Fibroblast of lung (primary cell): ENCODE results near the gene GPR173. TPM values are rescaled to one million over a fixed set of nuclear protein-coding genes. Genes with fewer than 3 reads are reported as not detected.

Experiments used
- DNase-seq, 2 donors: peaks; one replicate each; pipeline versions ENCODE4 v3.0.0 to v3.0.0-alpha.2; 2010; ENCODE audit warnings: low read depth in 2 of 2
- H2AFZ ChIP-seq: 2 replicates; pipeline ENCODE4 v1.5.1; 2012; ENCODE audit warnings: low read length, control low read depth, inconsistent platforms
- H3K27ac ChIP-seq: 2 replicates; pipeline ENCODE4 v1.5.1; 2011; ENCODE audit warnings: low read length, control low read depth; ENCODE audit not compliant: insufficient read depth
- H3K27me3 ChIP-seq: 2 replicates; pipeline ENCODE4 v1.5.1; 2011; ENCODE audit warnings: mild to moderate bottlenecking, low read length; ENCODE audit not compliant: control insufficient read depth, insufficient read depth
- H3K36me3 ChIP-seq: 2 replicates; pipeline ENCODE4 v1.5.1; 2011; ENCODE audit warnings: low read length; ENCODE audit not compliant: control insufficient read depth, insufficient read depth
- H3K4me1 ChIP-seq: 2 replicates; pipeline ENCODE4 v1.5.1; 2011; ENCODE audit warnings: low read length; ENCODE audit not compliant: control insufficient read depth, insufficient read depth; ENCODE audit errors: extremely low read depth
- H3K4me2 ChIP-seq: 2 replicates; pipeline ENCODE4 v1.5.1; 2011; ENCODE audit warnings: low read length, control low read depth; ENCODE audit not compliant: insufficient read depth; ENCODE audit errors: extremely low read depth
- H3K4me3 ChIP-seq, 4 experiments: fragments of 200-600 bp in 1 of 4; sonication (generic) in 1 of 4; replicated peaks in 1 of 4; 2 replicates each; pipeline ENCODE4 v1.5.1; 2011 to 2016; ENCODE audit warnings: low read length in 4 of 4, low read depth in 3 of 4, mild to moderate bottlenecking in 3 of 4, control low read depth in 2 of 4, inconsistent platforms in 1 of 4, mixed read lengths in 1 of 4; ENCODE audit not compliant: insufficient read depth in 1 of 4; ENCODE audit errors: control extremely low read depth in 1 of 4
- H3K79me2 ChIP-seq: 2 replicates; pipeline ENCODE4 v1.5.1; 2012; ENCODE audit warnings: mild to moderate bottlenecking, low read length, inconsistent platforms; ENCODE audit not compliant: control insufficient read depth, insufficient read depth
- H3K9ac ChIP-seq: 2 replicates; pipeline ENCODE4 v1.5.1; 2011; ENCODE audit warnings: mild to moderate bottlenecking, low read length, control low read depth; ENCODE audit not compliant: insufficient read depth
- H3K9me3 ChIP-seq: 2 replicates; pipeline ENCODE4 v1.5.1; 2012; ENCODE audit warnings: low read depth, low read length; ENCODE audit not compliant: control insufficient read depth, insufficient read depth
- H4K20me1 ChIP-seq: 2 replicates; pipeline ENCODE4 v1.5.1; 2011; ENCODE audit warnings: low read length; ENCODE audit not compliant: control insufficient read depth, insufficient read depth; ENCODE audit errors: extremely low read depth
- EZH2 ChIP-seq: IDR thresholded peaks from 2 replicates; pipeline ENCODE4 v1.5.1; 2012; ENCODE audit warnings: low read length, control low read depth, mild to moderate bottlenecking; ENCODE audit errors: missing control alignments
- polyA plus RNA-seq, 2 donors: library from polyadenylated mRNA; depleted of rRNA in 1 of 2; stranded (reverse) in 1 of 2; unstranded in 1 of 2; fragments of >200 nt; gene quantifications; 2 replicates each; pipeline ENCODE4 v1.2.1, GENCODE V29; 2011 to 2012; ENCODE audit warnings: missing spikeins in 1 of 2
- total RNA-seq: library from RNA; depleted of rRNA; stranded (reverse); fragments of >200 nt; gene quantifications from 2 replicates; pipeline ENCODE4 v1.2.1, GENCODE V29; 2014
- TF ChIP-seq, protein P1 (sequence below), 2 donors: IDR thresholded peaks in 1 of 2; conservative IDR thresholded peaks in 1 of 2; 1 replicate in 1 of 2; 2 replicates in 1 of 2; pipeline ENCODE4 v1.5.1; 2011 to 2012; ENCODE audit warnings: low read length in 2 of 2, control low read depth in 1 of 2, inconsistent platforms in 1 of 2, low read depth in 1 of 2, mild to moderate bottlenecking in 1 of 2

The GPR173 gene
- total and polyA plus RNA-seq, 2 donors (not counting 1 experiment from before 2014, with no cell fraction given) = 3.9 to 5.6 TPM

DNA sequence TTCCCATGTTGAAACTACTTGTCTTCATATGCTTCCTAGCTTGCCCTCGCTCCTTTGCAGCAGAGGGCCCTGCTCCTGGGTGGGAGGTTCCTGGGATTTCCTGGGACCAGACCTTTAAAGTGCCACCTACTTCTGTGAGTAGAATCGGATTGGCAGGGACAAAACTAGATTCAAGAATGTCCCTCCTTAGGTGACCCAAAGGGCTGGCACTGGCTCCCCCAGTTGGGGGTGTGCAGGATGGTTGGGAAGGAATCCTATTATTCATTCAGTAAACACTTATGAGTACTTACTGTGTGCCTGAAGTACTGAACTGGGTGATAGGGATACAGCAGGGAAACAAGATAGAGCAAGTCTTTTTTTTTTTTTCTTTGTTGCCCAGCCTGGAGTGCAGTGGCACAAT, 42.8 kb downstream of the GPR173 start:
- Histone ChIP-seq H3K4me2 (no peak overlapping the region), H3K4me3 (no peak overlapping the region), H3K27me3 (no peaks in the 10 kb centered on the region), H3K9ac (no peak overlapping the region), H3K79me2 (no peaks in the 10 kb centered on the region), H3K36me3 (no peaks in the 10 kb centered on the region), H3K27ac (no peak overlapping the region), H3K9me3 (no peaks in the 10 kb centered on the region), H4K20me1 (peaks cover 2% of the 10 kb centered on the region), H2AFZ (no peak overlapping the region), H3K4me1 (no peaks in the 10 kb centered on the region)
- TF ChIP-seq, protein P1, sequence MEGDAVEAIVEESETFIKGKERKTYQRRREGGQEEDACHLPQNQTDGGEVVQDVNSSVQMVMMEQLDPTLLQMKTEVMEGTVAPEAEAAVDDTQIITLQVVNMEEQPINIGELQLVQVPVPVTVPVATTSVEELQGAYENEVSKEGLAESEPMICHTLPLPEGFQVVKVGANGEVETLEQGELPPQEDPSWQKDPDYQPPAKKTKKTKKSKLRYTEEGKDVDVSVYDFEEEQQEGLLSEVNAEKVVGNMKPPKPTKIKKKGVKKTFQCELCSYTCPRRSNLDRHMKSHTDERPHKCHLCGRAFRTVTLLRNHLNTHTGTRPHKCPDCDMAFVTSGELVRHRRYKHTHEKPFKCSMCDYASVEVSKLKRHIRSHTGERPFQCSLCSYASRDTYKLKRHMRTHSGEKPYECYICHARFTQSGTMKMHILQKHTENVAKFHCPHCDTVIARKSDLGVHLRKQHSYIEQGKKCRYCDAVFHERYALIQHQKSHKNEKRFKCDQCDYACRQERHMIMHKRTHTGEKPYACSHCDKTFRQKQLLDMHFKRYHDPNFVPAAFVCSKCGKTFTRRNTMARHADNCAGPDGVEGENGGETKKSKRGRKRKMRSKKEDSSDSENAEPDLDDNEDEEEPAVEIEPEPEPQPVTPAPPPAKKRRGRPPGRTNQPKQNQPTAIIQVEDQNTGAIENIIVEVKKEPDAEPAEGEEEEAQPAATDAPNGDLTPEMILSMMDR (conservative IDR thresholded peaks at IDR 0.05 in 1 of 2, IDR thresholded peaks at IDR 0.05 in 1 of 2; ENCODE audit: low read depth in 1 of 2, low read length in 2 of 2) = no peak
- TF ChIP-seq EZH2 = no peak
- no peak for DNase-seq

DNA sequence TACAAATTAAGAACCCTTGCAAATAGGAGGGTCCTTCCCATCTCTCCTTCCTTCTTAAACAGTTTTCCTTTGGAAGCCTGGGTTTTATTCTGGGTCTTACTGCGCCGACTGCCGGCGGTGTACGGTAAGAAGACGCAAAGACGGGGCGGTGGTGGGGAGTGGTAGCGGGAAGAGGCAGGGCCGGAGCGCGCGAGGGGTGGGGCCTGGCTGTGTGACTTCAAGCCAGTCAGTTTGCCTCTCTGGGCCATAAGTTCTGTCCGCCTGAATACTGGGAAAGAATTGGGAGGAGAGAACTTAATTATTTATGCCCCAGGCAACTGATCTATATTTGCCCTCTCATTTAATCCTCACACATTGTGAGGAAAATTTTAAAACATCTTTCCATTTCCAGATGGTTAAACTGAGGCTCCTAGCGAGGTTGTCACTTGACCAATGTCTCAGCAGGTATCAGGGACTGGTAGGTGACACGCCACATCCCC, 44.6 kb downstream of the GPR173 start:
- Histone ChIP-seq H4K20me1 (no peaks in the 10 kb centered on the region), H3K27ac (peak overlapping the region; percentile 84), H3K4me1 (no peaks in the 10 kb centered on the region), H3K27me3 (no peaks in the 10 kb centered on the region), H3K79me2 (no peaks in the 10 kb centered on the region), H3K36me3 (no peaks in the 10 kb centered on the region), H3K9me3 (no peaks in the 10 kb centered on the region), H3K4me2 (peak overlapping the region; percentile 88), H2AFZ (peak overlapping the region; percentile 69), H3K9ac (peak overlapping the region; percentile 30), H3K4me3 (peak overlapping the region; percentile 38 to 71 (median 54))
- peak; percentile 73 to 74 for DNase-seq
- TF ChIP-seq, protein P1 (conservative IDR thresholded peaks at IDR 0.05 in 1 of 2, IDR thresholded peaks at IDR 0.05 in 1 of 2; ENCODE audit: low read depth in 1 of 2, low read length in 2 of 2) = peak; percentile 47 to 57
- no peak for TF ChIP-seq EZH2

DNA sequence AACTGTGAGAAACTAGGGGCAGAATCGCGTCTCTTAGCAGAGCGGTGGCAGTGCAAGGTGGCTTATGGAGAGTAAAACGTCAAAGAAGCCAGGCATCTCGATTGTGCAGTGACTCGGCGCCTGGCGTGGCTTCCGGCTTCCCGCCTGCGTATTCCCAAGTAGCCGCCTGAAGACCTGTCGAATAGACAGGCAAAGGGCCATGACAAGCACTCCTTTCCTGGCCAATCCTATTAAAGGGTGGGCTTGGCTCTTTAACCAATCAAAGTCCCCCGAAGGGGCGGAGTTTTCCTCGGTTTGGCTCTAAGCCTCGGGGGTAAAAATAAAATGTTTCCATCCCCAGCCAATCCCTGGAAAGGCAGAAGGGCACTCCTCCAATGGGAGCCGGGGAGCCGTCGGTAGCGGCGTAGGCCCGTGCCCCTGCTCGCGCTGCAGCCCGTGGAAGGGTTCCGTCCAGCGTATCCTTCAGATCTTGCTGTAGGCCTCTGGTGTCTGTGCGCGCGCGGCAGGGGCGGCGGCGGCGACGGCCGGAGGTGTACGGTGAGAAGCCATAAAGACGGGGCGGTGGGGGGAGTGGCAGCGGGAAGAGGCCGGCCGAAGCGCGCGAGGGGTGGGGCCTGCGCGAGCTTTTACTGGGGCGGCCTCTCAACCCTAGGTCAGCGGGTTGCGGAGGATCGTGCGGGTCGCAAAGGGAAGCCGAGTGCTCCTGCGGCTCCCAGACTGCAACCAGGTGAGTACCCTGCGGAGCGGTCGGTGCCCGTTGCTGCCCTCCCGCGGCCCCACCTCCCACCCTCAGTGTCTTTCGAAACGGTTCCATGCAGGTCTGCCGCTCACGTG, 45.4 kb downstream of the GPR173 start, which contains the start of gene KANTR:
TSS of gene KANTR (plus strand) at position 395 of the 834 bp plus-strand sequence. CDS start 30,131 bp downstream, outside the sequence.
- peak; percentile 94 for DNase-seq

More for the DNA sequence above, 45.4 kb downstream of the GPR173 start, which contains the start of gene KANTR:
- H3K27ac ChIP-seq = peak within 1 kb of the TSS; percentile 84
- peak within 1 kb of the TSS; percentile 88 for H3K4me2 ChIP-seq
- TF ChIP-seq, protein P1 (conservative IDR thresholded peaks at IDR 0.05 in 1 of 2, IDR thresholded peaks at IDR 0.05 in 1 of 2; ENCODE audit: low read depth in 1 of 2, low read length in 2 of 2) = no peak
- TF ChIP-seq EZH2 = no peak
- no peaks in the 10 kb centered on the region for H3K36me3 ChIP-seq
- peak within 1 kb of the TSS; percentile 46 to 71 (median 58) for H3K4me3 ChIP-seq
- peak within 1 kb of the TSS; percentile 60 for H3K9ac ChIP-seq
- H3K27me3 ChIP-seq = no peaks in the 10 kb centered on the region
- no peaks in the 10 kb centered on the region for H3K79me2 ChIP-seq
- H4K20me1 ChIP-seq = no peaks in the 10 kb centered on the region
- H3K4me1 ChIP-seq = no peaks in the 10 kb centered on the region
- peak within 1 kb of the TSS; percentile 69 for H2AFZ ChIP-seq
- no peaks in the 10 kb centered on the region for H3K9me3 ChIP-seq
